Measurements from ENCODE around the gene OR10H1.
"Not testable (repeated sequence)": the region's sequence is repeated elsewhere in the genome, so short reads cannot be mapped to it uniquely, and the experiment has no call there.

DNA sequence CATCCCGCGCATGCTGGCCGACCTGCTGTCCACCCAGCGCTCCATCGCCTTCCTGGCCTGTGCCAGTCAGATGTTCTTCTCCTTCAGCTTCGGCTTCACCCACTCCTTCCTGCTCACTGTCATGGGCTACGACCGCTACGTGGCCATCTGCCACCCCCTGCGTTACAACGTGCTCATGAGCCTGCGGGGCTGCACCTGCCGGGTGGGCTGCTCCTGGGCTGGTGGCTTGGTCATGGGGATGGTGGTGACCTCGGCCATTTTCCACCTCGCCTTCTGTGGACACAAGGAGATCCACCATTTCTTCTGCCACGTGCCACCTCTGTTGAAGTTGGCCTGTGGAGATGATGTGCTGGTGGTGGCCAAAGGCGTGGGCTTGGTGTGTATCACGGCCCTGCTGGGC is 21.2 kb downstream of the OR10H1 start:
- not testable (repeated sequence) for TF ChIP-seq POLR2A, POLR2AphosphoS5 (IDR thresholded peaks at IDR 0.05; ENCODE audit: low read depth, low read length)
